Measurements from ENCODE around the gene TOM1L1.
A peak's percentile ranks its signal among the peaks of the same experiment; 100 is the strongest.

TOM1L1 gene

GRCh38 chr17:54969658-54970572 lies 69.3 kb downstream of the TOM1L1 start:
- Histone ChIP-seq H3K4me3 (ENCODE audit: low read length) (peak overlapping the region; percentile 88), H3K27me3 (ENCODE audit: insufficient read depth, low read length) (no peaks in the 10 kb centered on the region), H3K9me3 (ENCODE audit: low read length) (peaks cover 2% of the 10 kb centered on the region)

GRCh38 chr17:54971147-54971546 lies 70.5 kb downstream of the TOM1L1 start:
- H3K4me3 ChIP-seq (ENCODE audit: low read length), result no peak overlapping the region
- H3K9me3 ChIP-seq (ENCODE audit: low read length), result peaks cover 2% of the 10 kb centered on the region
- H3K4me1 ChIP-seq (ENCODE audit: insufficient read depth, low read length), result peaks cover 19% of the 10 kb centered on the region
- H3K36me3 ChIP-seq (ENCODE audit: insufficient read depth, low read length), result no peaks in the 10 kb centered on the region
- no peaks in the 10 kb centered on the region for H3K27me3 ChIP-seq (ENCODE audit: insufficient read depth, low read length)
- no peak overlapping the region for H2AFZ ChIP-seq (ENCODE audit: low read depth, low read length)

More at GRCh38 chr17:54969658-54970572, 69.3 kb downstream of the TOM1L1 start:
- Histone ChIP-seq H2AFZ (ENCODE audit: low read depth, low read length) (no peak overlapping the region), H3K36me3 (ENCODE audit: insufficient read depth, low read length) (peaks cover 7% of the 10 kb centered on the region), H3K4me1 (ENCODE audit: insufficient read depth, low read length) (peaks cover 20% of the 10 kb centered on the region)

DNA sequence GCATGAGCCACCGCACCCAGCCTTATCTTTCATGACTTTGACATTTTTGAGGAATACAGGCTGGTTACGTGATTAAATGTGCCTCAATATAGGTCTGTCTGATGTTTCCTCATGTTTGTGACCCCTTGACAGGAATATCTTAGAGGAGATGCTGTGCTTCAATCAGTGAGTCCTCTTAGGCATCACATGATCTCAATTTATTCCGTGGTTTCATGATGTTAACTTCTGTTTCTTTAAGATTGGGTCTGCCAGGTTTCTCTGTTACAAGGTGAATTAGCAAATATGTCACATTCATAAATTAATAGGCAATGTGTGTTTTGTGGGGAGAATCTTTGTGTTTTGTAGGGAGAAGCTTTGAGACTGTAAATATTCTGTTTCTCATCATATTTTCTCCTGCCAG lies 71.2 kb downstream of the TOM1L1 start:
- Histone ChIP-seq H3K9me3 (ENCODE audit: low read length) (peaks cover 3% of the 10 kb centered on the region), H3K4me1 (ENCODE audit: insufficient read depth, low read length) (peaks cover 13% of the 10 kb centered on the region), H3K27me3 (ENCODE audit: insufficient read depth, low read length) (no peaks in the 10 kb centered on the region), H2AFZ (ENCODE audit: low read depth, low read length) (no peak overlapping the region), H3K36me3 (ENCODE audit: insufficient read depth, low read length) (no peaks in the 10 kb centered on the region), H3K4me3 (ENCODE audit: low read length) (no peak overlapping the region)

DNA sequence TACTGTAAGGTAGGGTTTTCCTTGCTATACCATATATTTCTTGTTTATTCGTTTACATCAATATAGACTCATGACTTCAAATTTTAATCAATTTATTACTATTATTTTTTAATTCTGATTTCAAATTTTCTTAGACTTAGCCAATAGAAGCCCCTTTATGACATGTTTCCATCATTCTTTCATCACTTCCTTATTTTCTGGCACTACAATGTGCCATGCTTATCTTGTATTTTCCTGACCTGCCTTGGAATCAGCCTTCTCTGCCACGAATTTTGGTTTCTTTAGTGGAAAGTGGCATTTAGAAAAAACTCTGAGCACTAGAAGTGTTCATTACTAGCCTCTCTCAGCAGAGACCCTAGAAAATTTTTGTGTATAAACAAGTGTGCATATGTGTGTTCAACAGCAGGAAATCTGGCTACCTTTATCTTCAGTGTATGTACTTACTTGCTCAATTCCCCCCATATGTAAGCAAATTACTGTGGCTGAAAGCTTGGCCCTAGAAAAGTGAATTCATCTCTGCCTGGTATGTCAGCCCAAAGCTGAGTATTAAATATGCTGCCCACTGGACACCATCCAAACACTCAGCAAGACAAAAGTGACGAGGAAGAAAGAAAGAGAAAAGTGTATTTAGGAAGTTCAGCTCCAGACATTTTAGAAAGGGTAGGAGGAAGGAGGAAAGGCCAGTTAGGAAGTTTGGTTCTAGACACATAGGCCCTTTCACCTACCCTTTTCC lies 71.9 kb downstream of the TOM1L1 start:
- Histone ChIP-seq H3K4me1 (ENCODE audit: insufficient read depth, low read length) (peaks cover 9% of the 10 kb centered on the region), H3K9me3 (ENCODE audit: low read length) (peaks cover 3% of the 10 kb centered on the region), H3K27me3 (ENCODE audit: insufficient read depth, low read length) (no peaks in the 10 kb centered on the region), H3K36me3 (ENCODE audit: insufficient read depth, low read length) (no peaks in the 10 kb centered on the region), H3K4me3 (ENCODE audit: low read length) (no peak overlapping the region), H2AFZ (ENCODE audit: low read depth, low read length) (no peak overlapping the region)

DNA sequence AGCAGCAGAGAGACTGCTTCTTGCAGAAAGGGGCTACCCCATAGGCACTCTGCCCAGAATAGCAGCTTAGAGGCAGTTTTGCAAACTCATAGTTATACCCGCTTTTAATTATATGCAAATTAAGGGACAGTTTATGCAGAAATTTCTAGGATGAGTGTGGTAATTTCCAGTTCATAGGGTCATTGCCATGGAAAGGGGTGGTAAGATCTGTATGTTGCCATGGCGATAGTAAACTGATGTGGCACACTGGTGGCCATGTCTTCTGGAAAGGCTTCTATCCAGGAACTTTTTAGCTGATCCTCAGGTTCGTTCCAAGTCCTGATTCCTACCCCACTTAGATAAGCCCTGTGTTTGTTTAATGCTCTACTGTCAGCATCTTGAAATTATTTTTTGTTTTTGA lies 74.1 kb downstream of the TOM1L1 start:
- peaks cover 3% of the 10 kb centered on the region for H3K9me3 ChIP-seq (ENCODE audit: low read length)
- peaks cover 5% of the 10 kb centered on the region for H3K4me1 ChIP-seq (ENCODE audit: insufficient read depth, low read length)
- no peaks in the 10 kb centered on the region for H3K36me3 ChIP-seq (ENCODE audit: insufficient read depth, low read length)
- no peak overlapping the region for H2AFZ ChIP-seq (ENCODE audit: low read depth, low read length)
- H3K4me3 ChIP-seq (ENCODE audit: low read length), result no peak overlapping the region
- H3K27me3 ChIP-seq (ENCODE audit: insufficient read depth, low read length), result no peaks in the 10 kb centered on the region

DNA sequence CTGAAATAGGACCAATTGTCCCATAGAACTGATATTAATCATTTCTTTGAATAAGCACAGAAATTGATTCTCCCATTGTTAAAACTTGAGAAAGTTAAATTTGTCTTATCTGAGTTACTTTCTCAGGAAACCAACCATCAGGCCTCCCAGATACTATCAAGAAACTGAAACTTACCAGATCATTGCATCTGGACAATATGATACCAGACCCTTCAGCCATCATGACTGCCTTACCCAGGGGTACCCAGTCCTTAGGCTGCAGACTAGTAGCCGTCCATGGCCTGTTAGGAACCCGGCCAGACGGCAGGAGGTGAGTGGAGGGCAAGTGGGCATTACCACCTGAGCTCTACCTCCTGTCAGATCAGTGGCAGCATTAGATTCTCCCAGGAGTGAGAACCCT lies 75.7 kb downstream of the TOM1L1 start:
- Histone ChIP-seq H2AFZ (ENCODE audit: low read depth, low read length) (no peak overlapping the region), H3K4me1 (ENCODE audit: insufficient read depth, low read length) (no peaks in the 10 kb centered on the region), H3K4me3 (ENCODE audit: low read length) (no peak overlapping the region), H3K9me3 (ENCODE audit: low read length) (peaks cover 8% of the 10 kb centered on the region), H3K36me3 (ENCODE audit: insufficient read depth, low read length) (no peaks in the 10 kb centered on the region), H3K27me3 (ENCODE audit: insufficient read depth, low read length) (no peaks in the 10 kb centered on the region)

- no peak overlapping the region for H2AFZ ChIP-seq (ENCODE audit: low read depth, low read length)
- H3K4me3 ChIP-seq (ENCODE audit: low read length), result no peak overlapping the region
- no peaks in the 10 kb centered on the region for H3K36me3 ChIP-seq (ENCODE audit: insufficient read depth, low read length)
- H3K27me3 ChIP-seq (ENCODE audit: insufficient read depth, low read length), result no peaks in the 10 kb centered on the region
- H3K4me1 ChIP-seq (ENCODE audit: insufficient read depth, low read length), result no peaks in the 10 kb centered on the region
- H3K9me3 ChIP-seq (ENCODE audit: low read length), result peaks cover 8% of the 10 kb centered on the region
Measured at GRCh38 chr17:54977744-54978143, 77.1 kb downstream of the TOM1L1 start.

DNA sequence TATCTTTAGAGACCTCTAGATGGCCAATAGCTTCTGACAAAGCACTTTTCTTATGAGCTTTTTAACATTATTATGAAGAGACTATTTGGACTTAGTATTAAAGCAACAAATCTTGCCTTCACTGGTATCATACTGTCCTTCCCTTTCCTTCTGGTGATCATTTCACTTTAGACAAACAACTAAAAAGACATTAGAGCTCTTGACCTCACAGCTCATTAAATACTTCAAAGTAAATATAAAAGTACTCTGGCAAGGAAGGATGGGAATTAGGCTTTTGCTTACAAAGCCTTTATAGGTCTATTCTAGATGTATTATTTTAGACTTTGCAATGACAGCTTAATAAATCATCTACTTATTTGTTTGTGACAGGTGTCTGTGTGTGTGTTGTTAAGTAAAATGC lies 79.0 kb downstream of the TOM1L1 start:
- peaks cover 8% of the 10 kb centered on the region for H3K9me3 ChIP-seq (ENCODE audit: low read length)
- H2AFZ ChIP-seq (ENCODE audit: low read depth, low read length), result no peak overlapping the region
- H3K4me3 ChIP-seq (ENCODE audit: low read length), result no peak overlapping the region
- H3K36me3 ChIP-seq (ENCODE audit: insufficient read depth, low read length), result no peaks in the 10 kb centered on the region
- no peaks in the 10 kb centered on the region for H3K4me1 ChIP-seq (ENCODE audit: insufficient read depth, low read length)
- no peaks in the 10 kb centered on the region for H3K27me3 ChIP-seq (ENCODE audit: insufficient read depth, low read length)

GRCh38 chr17:54980375-54980774 lies 79.7 kb downstream of the TOM1L1 start:
- peaks cover 6% of the 10 kb centered on the region for H3K9me3 ChIP-seq (ENCODE audit: low read length)
- no peak overlapping the region for H2AFZ ChIP-seq (ENCODE audit: low read depth, low read length)
- H3K27me3 ChIP-seq (ENCODE audit: insufficient read depth, low read length), result no peaks in the 10 kb centered on the region
- no peaks in the 10 kb centered on the region for H3K36me3 ChIP-seq (ENCODE audit: insufficient read depth, low read length)
- H3K4me3 ChIP-seq (ENCODE audit: low read length), result no peak overlapping the region
- H3K4me1 ChIP-seq (ENCODE audit: insufficient read depth, low read length), result no peaks in the 10 kb centered on the region

DNA sequence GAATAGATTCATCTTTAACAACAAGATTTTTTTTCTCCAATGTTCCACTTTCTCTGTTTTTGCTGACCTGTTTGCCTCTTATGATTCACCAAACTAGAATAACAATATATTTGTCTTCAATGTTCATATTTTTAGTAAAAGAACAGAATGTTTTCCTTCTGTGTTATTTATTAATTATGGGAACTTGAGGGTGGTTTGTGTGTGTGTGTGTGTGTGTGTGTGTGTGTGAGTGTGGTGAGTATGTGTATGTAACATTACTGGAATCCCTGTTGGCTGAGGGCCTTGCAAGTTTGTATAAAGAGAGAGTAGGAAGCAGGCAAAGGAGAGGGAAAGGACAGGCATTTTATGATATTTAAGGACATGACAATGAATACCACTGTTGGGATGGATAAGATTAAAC lies 81.7 kb downstream of the TOM1L1 start:
- Histone ChIP-seq H2AFZ (ENCODE audit: low read depth, low read length) (no peak overlapping the region), H3K4me1 (ENCODE audit: insufficient read depth, low read length) (no peaks in the 10 kb centered on the region), H3K4me3 (ENCODE audit: low read length) (no peak overlapping the region), H3K27me3 (ENCODE audit: insufficient read depth, low read length) (no peaks in the 10 kb centered on the region), H3K36me3 (ENCODE audit: insufficient read depth, low read length) (peaks cover 10% of the 10 kb centered on the region), H3K9me3 (ENCODE audit: low read length) (peaks cover 4% of the 10 kb centered on the region)

DNA sequence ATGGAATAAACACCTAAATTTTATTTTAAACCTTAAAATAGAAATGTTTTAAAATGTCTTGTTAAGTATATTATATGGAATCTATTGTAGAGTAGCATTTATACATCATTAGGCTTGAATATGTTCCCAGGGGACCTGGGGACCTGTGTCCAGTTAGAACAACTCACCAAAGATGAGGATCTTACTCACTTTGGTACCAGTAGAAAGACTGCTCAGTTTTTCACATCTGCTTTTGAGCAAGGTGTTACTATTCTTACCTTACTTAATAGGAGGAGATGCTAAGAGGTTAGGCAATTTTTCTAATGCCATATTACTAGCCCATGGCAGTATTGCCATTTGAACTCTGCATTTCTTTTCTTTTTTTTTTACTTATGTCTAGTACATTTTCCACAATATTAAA lies 82.6 kb downstream of the TOM1L1 start:
- H2AFZ ChIP-seq (ENCODE audit: low read depth, low read length), result no peak overlapping the region
- H3K4me1 ChIP-seq (ENCODE audit: insufficient read depth, low read length), result no peaks in the 10 kb centered on the region
- H3K36me3 ChIP-seq (ENCODE audit: insufficient read depth, low read length), result peaks cover 12% of the 10 kb centered on the region

GRCh38 chr17:54985476-54985875 lies 84.8 kb downstream of the TOM1L1 start:
- Histone ChIP-seq H3K9me3 (ENCODE audit: low read length) (peaks cover 2% of the 10 kb centered on the region), H2AFZ (ENCODE audit: low read depth, low read length) (no peak overlapping the region), H3K4me1 (ENCODE audit: insufficient read depth, low read length) (no peaks in the 10 kb centered on the region), H3K27me3 (ENCODE audit: insufficient read depth, low read length) (no peaks in the 10 kb centered on the region), H3K4me3 (ENCODE audit: low read length) (no peak overlapping the region), H3K36me3 (ENCODE audit: insufficient read depth, low read length) (peaks cover 15% of the 10 kb centered on the region)

More for the DNA sequence above, 82.6 kb downstream of the TOM1L1 start:
- Histone ChIP-seq H3K9me3 (ENCODE audit: low read length) (peaks cover 4% of the 10 kb centered on the region), H3K4me3 (ENCODE audit: low read length) (no peak overlapping the region), H3K27me3 (ENCODE audit: insufficient read depth, low read length) (no peaks in the 10 kb centered on the region)

GRCh38 chr17:54990118-54990517 lies 89.5 kb downstream of the TOM1L1 start:
- Histone ChIP-seq H3K9me3 (ENCODE audit: low read length) (no peaks in the 10 kb centered on the region), H3K4me1 (ENCODE audit: insufficient read depth, low read length) (no peaks in the 10 kb centered on the region), H3K4me3 (ENCODE audit: low read length) (no peak overlapping the region), H3K36me3 (ENCODE audit: insufficient read depth, low read length) (peaks cover 19% of the 10 kb centered on the region), H2AFZ (ENCODE audit: low read depth, low read length) (no peak overlapping the region), H3K27me3 (ENCODE audit: insufficient read depth, low read length) (no peaks in the 10 kb centered on the region)
